WI38 (cell line): ENCODE results near the gene RAMP1.
"Not testable (repeated sequence)": the region's sequence is repeated elsewhere in the genome, so short reads cannot be mapped to it uniquely, and the experiment has no call there.

Experiments used
- H3K4me3 ChIP-seq: 2 replicates; pipeline ENCODE4 v1.5.1; 2011; ENCODE audit warnings: low read depth, mild to moderate bottlenecking, control low read depth, low read length
- CTCF ChIP-seq: IDR thresholded peaks from 2 replicates; pipeline ENCODE4 v1.5.1; 2012; ENCODE audit warnings: low read depth, mild to moderate bottlenecking, control low read depth, low read length

Gene RAMP1

GRCh38 chr2:237824085-237824484 lies 35.3 kb upstream of the RAMP1 start:
- TF ChIP-seq CTCF, result no peak
- H3K4me3 ChIP-seq, result no peak overlapping the region

GRCh38 chr2:237827421-237827987 lies 31.9 kb upstream of the RAMP1 start:
- no peak for TF ChIP-seq CTCF
- no peak overlapping the region for H3K4me3 ChIP-seq

- TF ChIP-seq CTCF, result no peak
- H3K4me3 ChIP-seq, result no peak overlapping the region
Measured at GRCh38 chr2:237830522-237830921, 28.9 kb upstream of the RAMP1 start.

GRCh38 chr2:237833546-237833945 lies 25.9 kb upstream of the RAMP1 start:
- no peak overlapping the region for H3K4me3 ChIP-seq
- TF ChIP-seq CTCF, result no peak

- H3K4me3 ChIP-seq, result no peak overlapping the region
- TF ChIP-seq CTCF, result no peak
Measured at GRCh38 chr2:237835372-237835771, 24.1 kb upstream of the RAMP1 start.

GRCh38 chr2:237841051-237841450 lies 18.4 kb upstream of the RAMP1 start:
- TF ChIP-seq CTCF, result no peak
- H3K4me3 ChIP-seq, result no peak overlapping the region

- H3K4me3 ChIP-seq, result not testable (repeated sequence)
Measured at GRCh38 chr2:237848940-237849339, 10.5 kb upstream of the RAMP1 start.

GRCh38 chr2:237854295-237854694 lies 5.1 kb upstream of the RAMP1 start:
- H3K4me3 ChIP-seq, result no peak overlapping the region
- no peak for TF ChIP-seq CTCF
